ENCODE results near the gene MAML3.

MAML3 gene

GRCh38 chr4:139904406-139904805 is 249.6 kb downstream of the MAML3 start:
- Histone ChIP-seq H4K8ac (ENCODE audit: low read depth, low read length) (no peak overlapping the region), H3K9me3 (replicated peaks in 1 of 2; ENCODE audit: control insufficient read depth in 2 of 2, insufficient read depth in 1 of 2, low read depth in 1 of 2, low read length in 2 of 2) (peaks cover 2 to 19% of the 10 kb centered on the region in 2 donors), H3K27me3 (ENCODE audit: control insufficient read depth in 3 of 3, insufficient read depth in 3 of 3, low read depth in 1 of 3, low read length in 3 of 3) (no peaks in the 10 kb centered on the region), H3K14ac (ENCODE audit: low read length) (no peak overlapping the region), H3K4me3 (ENCODE audit: low read length in 2 of 2) (peak overlapping the region in 1 of 2 donors; percentile 16), H3K9ac (ENCODE audit: low read depth, low read length, poor library complexity) (no peak overlapping the region), H2BK5ac (ENCODE audit: low read length) (no peak overlapping the region), H2BK12ac (ENCODE audit: low read length) (no peak overlapping the region), H3K4ac (ENCODE audit: low read length) (no peak overlapping the region), H3K4me2 (ENCODE audit: insufficient read depth, low read length, poor library complexity, severe bottlenecking) (no peak overlapping the region), H2BK15ac (ENCODE audit: low read length) (no peak overlapping the region), H3K23ac (ENCODE audit: low read depth, low read length, poor library complexity) (no peak overlapping the region), H2BK120ac (ENCODE audit: low read depth, low read length) (no peak overlapping the region), H3K79me1 (ENCODE audit: low read depth, low read length) (no peaks in the 10 kb centered on the region), H4K91ac (ENCODE audit: low read depth, low read length, poor library complexity) (no peak overlapping the region), H3K27ac (replicated peaks; ENCODE audit: low read length) (no peak overlapping the region), H3K36me3 (replicated peaks in 1 of 2; ENCODE audit: control insufficient read depth in 2 of 2, insufficient read depth in 2 of 2, low read length in 2 of 2) (no peaks in the 10 kb centered on the region), H2AFZ (ENCODE audit: low read length) (no peak overlapping the region), H3K18ac (ENCODE audit: low read length) (no peak overlapping the region), H2AK5ac (ENCODE audit: low read depth, low read length) (no peak overlapping the region), H3K4me1 (ENCODE audit: control insufficient read depth in 2 of 2, insufficient read depth in 1 of 2, low read depth in 1 of 2, low read length in 2 of 2) (peaks cover 12 to 19% of the 10 kb centered on the region in 2 donors)
- no CpG with 5 or more reads among the region's 5 CpGs for WGBS, 2 donors (ENCODE audit: extremely low coverage in 2 of 2, insufficient read length in 2 of 2, insufficient replicate concordance in 1 of 2)
- no peak for DNase-seq (ENCODE audit: low spot score)

GRCh38 chr4:139903845-139904244 is 250.1 kb downstream of the MAML3 start:
- H4K91ac ChIP-seq (ENCODE audit: low read depth, low read length, poor library complexity), result no peak overlapping the region
- no peak overlapping the region for H2BK15ac ChIP-seq (ENCODE audit: low read length)
- no peak overlapping the region for H2BK5ac ChIP-seq (ENCODE audit: low read length)
- H3K27ac ChIP-seq (replicated peaks; ENCODE audit: low read length), result no peak overlapping the region
- H3K79me1 ChIP-seq (ENCODE audit: low read depth, low read length), result no peaks in the 10 kb centered on the region
- DNase-seq (ENCODE audit: low spot score), result no peak
- no peaks in the 10 kb centered on the region for H3K27me3 ChIP-seq (ENCODE audit: control insufficient read depth in 3 of 3, insufficient read depth in 3 of 3, low read depth in 1 of 3, low read length in 3 of 3)
- no peak overlapping the region for H2AFZ ChIP-seq (ENCODE audit: low read length)
- H3K23ac ChIP-seq (ENCODE audit: low read depth, low read length, poor library complexity), result no peak overlapping the region
- H3K4me1 ChIP-seq (ENCODE audit: control insufficient read depth in 2 of 2, insufficient read depth in 1 of 2, low read depth in 1 of 2, low read length in 2 of 2), result peaks cover 12 to 19% of the 10 kb centered on the region in 2 donors
- no peak overlapping the region for H3K4me3 ChIP-seq (ENCODE audit: low read length in 2 of 2)
- H3K4ac ChIP-seq (ENCODE audit: low read length), result no peak overlapping the region
- no peak overlapping the region for H4K8ac ChIP-seq (ENCODE audit: low read depth, low read length)
- H3K9me3 ChIP-seq (replicated peaks in 1 of 2; ENCODE audit: control insufficient read depth in 2 of 2, insufficient read depth in 1 of 2, low read depth in 1 of 2, low read length in 2 of 2), result peaks cover 2 to 19% of the 10 kb centered on the region in 2 donors
- no peaks in the 10 kb centered on the region for H3K36me3 ChIP-seq (replicated peaks in 1 of 2; ENCODE audit: control insufficient read depth in 2 of 2, insufficient read depth in 2 of 2, low read length in 2 of 2)
- no peak overlapping the region for H2BK12ac ChIP-seq (ENCODE audit: low read length)
- no CpG with 5 or more reads among the region's 2 CpGs for WGBS, 2 donors (ENCODE audit: extremely low coverage in 2 of 2, insufficient read length in 2 of 2, insufficient replicate concordance in 1 of 2)
- H3K4me2 ChIP-seq (ENCODE audit: insufficient read depth, low read length, poor library complexity, severe bottlenecking), result no peak overlapping the region
- H2AK5ac ChIP-seq (ENCODE audit: low read depth, low read length), result no peak overlapping the region
- H2BK120ac ChIP-seq (ENCODE audit: low read depth, low read length), result no peak overlapping the region
- H3K18ac ChIP-seq (ENCODE audit: low read length), result no peak overlapping the region
- H3K14ac ChIP-seq (ENCODE audit: low read length), result no peak overlapping the region
- no peak overlapping the region for H3K9ac ChIP-seq (ENCODE audit: low read depth, low read length, poor library complexity)

DNA sequence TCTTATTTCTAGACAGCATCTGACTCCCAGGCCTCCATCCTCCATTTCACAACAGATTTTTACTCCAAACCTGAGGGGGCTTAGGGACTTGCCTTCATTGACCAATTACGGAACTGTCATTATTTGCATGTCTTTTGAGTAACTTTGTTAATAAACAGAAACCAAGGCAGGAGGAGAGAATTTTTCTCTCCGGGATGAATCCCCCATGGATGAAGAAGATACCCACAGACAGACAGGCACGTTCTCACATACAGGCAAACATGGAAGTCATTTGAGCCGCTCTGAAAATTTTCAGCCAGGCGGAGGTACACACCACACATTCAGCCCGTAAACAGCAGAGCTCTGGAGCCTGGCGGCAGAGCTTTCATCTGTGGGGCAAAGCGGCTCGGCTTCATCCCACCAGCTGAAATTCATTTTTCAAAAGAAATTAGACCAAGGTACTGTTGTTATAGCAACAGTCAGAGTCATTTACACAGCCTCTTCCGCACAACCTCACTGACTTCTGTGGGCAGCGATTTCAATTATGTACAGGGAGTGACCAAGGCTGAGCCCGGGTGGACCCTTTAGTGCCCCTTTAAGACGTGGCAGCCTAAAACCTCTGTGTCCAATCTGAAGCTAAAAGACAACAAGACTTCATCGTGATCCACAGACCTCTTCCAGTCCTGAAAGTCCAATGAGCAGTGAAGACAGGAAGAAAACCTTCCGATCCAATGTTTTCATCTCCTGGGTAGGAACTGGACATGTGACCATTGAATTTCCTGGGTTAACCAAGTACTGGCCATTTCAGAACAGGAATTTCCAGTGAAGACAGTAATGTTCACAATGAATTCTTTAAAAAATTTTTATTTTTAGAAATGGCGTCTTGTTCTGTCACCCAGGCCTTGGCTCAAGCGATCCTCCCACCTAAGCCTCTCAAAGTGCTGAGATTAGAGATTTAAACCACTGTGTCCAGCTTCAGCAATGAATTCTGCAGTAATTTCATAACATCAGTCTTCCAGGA is 251.4 kb downstream of the MAML3 start:
- H2AK5ac ChIP-seq (ENCODE audit: low read depth, low read length), result no peak overlapping the region
- no peak overlapping the region for H3K4me2 ChIP-seq (ENCODE audit: insufficient read depth, low read length, poor library complexity, severe bottlenecking)
- no peak overlapping the region for H3K9ac ChIP-seq (ENCODE audit: low read depth, low read length, poor library complexity)
- H2BK12ac ChIP-seq (ENCODE audit: low read length), result no peak overlapping the region
- H3K23ac ChIP-seq (ENCODE audit: low read depth, low read length, poor library complexity), result no peak overlapping the region
- H4K8ac ChIP-seq (ENCODE audit: low read depth, low read length), result no peak overlapping the region
- H2BK15ac ChIP-seq (ENCODE audit: low read length), result no peak overlapping the region
- H3K18ac ChIP-seq (ENCODE audit: low read length), result no peak overlapping the region
- no peaks in the 10 kb centered on the region for H3K36me3 ChIP-seq (replicated peaks in 1 of 2; ENCODE audit: control insufficient read depth in 2 of 2, insufficient read depth in 2 of 2, low read length in 2 of 2)
- H3K27ac ChIP-seq (replicated peaks; ENCODE audit: low read length), result no peak overlapping the region
- no peak overlapping the region for H2BK5ac ChIP-seq (ENCODE audit: low read length)
- no peak overlapping the region for H3K4ac ChIP-seq (ENCODE audit: low read length)
- no peaks in the 10 kb centered on the region for H3K27me3 ChIP-seq (ENCODE audit: control insufficient read depth in 3 of 3, insufficient read depth in 3 of 3, low read depth in 1 of 3, low read length in 3 of 3)
- H3K9me3 ChIP-seq (replicated peaks in 1 of 2; ENCODE audit: control insufficient read depth in 2 of 2, insufficient read depth in 1 of 2, low read depth in 1 of 2, low read length in 2 of 2), result peaks cover 2 to 19% of the 10 kb centered on the region in 2 donors
- H2AFZ ChIP-seq (ENCODE audit: low read length), result peak overlapping the region; percentile 76
- no CpG with 5 or more reads among the region's 17 CpGs for WGBS, 2 donors (ENCODE audit: extremely low coverage in 2 of 2, insufficient read length in 2 of 2, insufficient replicate concordance in 1 of 2)
- no peak overlapping the region for H3K4me3 ChIP-seq (ENCODE audit: low read length in 2 of 2)
- no peak for DNase-seq (ENCODE audit: low spot score)
- H3K4me1 ChIP-seq (ENCODE audit: control insufficient read depth in 2 of 2, insufficient read depth in 1 of 2, low read depth in 1 of 2, low read length in 2 of 2), result peaks cover 12 to 19% of the 10 kb centered on the region in 2 donors
- H3K79me1 ChIP-seq (ENCODE audit: low read depth, low read length), result no peaks in the 10 kb centered on the region
- H2BK120ac ChIP-seq (ENCODE audit: low read depth, low read length), result no peak overlapping the region
- no peak overlapping the region for H3K14ac ChIP-seq (ENCODE audit: low read length)
- no peak overlapping the region for H4K91ac ChIP-seq (ENCODE audit: low read depth, low read length, poor library complexity)

DNA sequence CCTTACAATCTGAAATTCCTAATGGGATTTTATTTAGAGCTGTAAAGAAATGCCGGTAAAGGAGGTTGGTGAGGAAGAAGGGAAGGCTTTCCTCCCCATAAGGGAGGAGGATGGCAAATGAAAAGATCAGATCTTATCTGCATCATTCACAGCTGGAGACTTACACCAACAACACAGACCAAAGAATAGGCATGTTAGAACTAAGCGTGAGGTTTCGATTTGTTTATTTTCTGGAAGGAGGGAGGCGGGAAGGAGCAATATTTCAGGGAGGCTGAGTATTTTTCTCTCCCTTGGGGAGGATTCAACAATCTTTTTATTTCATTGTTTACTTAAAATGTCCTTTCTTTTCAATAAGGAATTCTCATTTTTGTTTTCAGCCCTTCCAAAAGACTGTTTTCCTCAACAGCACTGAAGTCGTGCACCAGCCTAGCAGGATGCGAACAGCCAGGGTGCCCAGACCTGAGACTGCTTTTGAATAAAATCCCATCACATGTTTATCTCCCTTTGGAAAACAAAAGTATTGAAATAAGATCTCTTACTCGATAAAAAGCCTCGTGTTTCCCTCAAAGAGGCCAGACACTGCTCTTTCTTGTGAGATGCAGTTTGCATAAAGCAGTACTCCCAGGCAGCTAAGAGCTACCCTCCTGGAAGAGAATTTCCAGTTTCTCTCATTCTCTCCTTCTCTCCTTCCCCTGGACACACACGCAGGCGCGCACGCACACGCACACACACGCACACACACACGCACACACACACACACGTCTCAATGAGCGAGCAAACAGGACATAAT is 252.3 kb downstream of the MAML3 start:
- Histone ChIP-seq H2BK12ac (ENCODE audit: low read length) (no peak overlapping the region), H3K36me3 (replicated peaks in 1 of 2; ENCODE audit: control insufficient read depth in 2 of 2, insufficient read depth in 2 of 2, low read length in 2 of 2) (no peaks in the 10 kb centered on the region), H3K27me3 (ENCODE audit: control insufficient read depth in 3 of 3, insufficient read depth in 3 of 3, low read depth in 1 of 3, low read length in 3 of 3) (no peaks in the 10 kb centered on the region), H2BK15ac (ENCODE audit: low read length) (no peak overlapping the region), H3K14ac (ENCODE audit: low read length) (no peak overlapping the region), H3K4me2 (ENCODE audit: insufficient read depth, low read length, poor library complexity, severe bottlenecking) (no peak overlapping the region), H2BK5ac (ENCODE audit: low read length) (no peak overlapping the region), H2AK5ac (ENCODE audit: low read depth, low read length) (no peak overlapping the region), H4K8ac (ENCODE audit: low read depth, low read length) (no peak overlapping the region), H3K4ac (ENCODE audit: low read length) (no peak overlapping the region), H3K9me3 (replicated peaks in 1 of 2; ENCODE audit: control insufficient read depth in 2 of 2, insufficient read depth in 1 of 2, low read depth in 1 of 2, low read length in 2 of 2) (peaks cover 2 to 19% of the 10 kb centered on the region in 2 donors), H4K91ac (ENCODE audit: low read depth, low read length, poor library complexity) (no peak overlapping the region), H2AFZ (ENCODE audit: low read length) (peak overlapping the region; percentile 76), H3K4me3 (ENCODE audit: low read length in 2 of 2) (no peak overlapping the region), H3K79me1 (ENCODE audit: low read depth, low read length) (no peaks in the 10 kb centered on the region), H2BK120ac (ENCODE audit: low read depth, low read length) (no peak overlapping the region), H3K18ac (ENCODE audit: low read length) (no peak overlapping the region), H3K27ac (replicated peaks; ENCODE audit: low read length) (no peak overlapping the region), H3K23ac (ENCODE audit: low read depth, low read length, poor library complexity) (no peak overlapping the region), H3K4me1 (ENCODE audit: control insufficient read depth in 2 of 2, insufficient read depth in 1 of 2, low read depth in 1 of 2, low read length in 2 of 2) (peaks cover 12 to 19% of the 10 kb centered on the region in 2 donors), H3K9ac (ENCODE audit: low read depth, low read length, poor library complexity) (no peak overlapping the region)
- DNase-seq (ENCODE audit: low spot score), result no peak
- no CpG with 5 or more reads among the region's 17 CpGs for WGBS, 2 donors (ENCODE audit: extremely low coverage in 2 of 2, insufficient read length in 2 of 2, insufficient replicate concordance in 1 of 2)
